Renal pelvis (tissue), 4 donors: ENCODE data around the gene RGS9. TPM values are rescaled to one million over a fixed set of nuclear protein-coding genes. Genes with fewer than 3 reads are reported as not detected.

Experiments used
- DNase-seq: peaks from one replicate; pipeline ENCODE4 v3.0.0-alpha.2; 2013
- polyA plus RNA-seq, 3 donors: library from polyadenylated mRNA; unstranded; fragments of 120-200 nt; gene quantifications; one replicate each; pipeline ENCODE4 v1.2.1, GENCODE V29; 2013; ENCODE audit not compliant: insufficient read length in 3 of 3

The RGS9 gene
- polyA plus RNA-seq, 3 donors, result 16.1 to 18.3 (median 16.4) TPM

GRCh38 chr17:65254166-65254565, 117.0 kb downstream of the RGS9 start:
- no peak for DNase-seq

- no peak for DNase-seq
These were observed 122.1 kb downstream of the RGS9 start for GRCh38 chr17:65259281-65259680.

- DNase-seq, result peak; percentile 24
These were observed 122.7 kb downstream of the RGS9 start for GRCh38 chr17:65259696-65260485.

- no peak for DNase-seq
These were observed 123.5 kb downstream of the RGS9 start for GRCh38 chr17:65260626-65261025.

GRCh38 chr17:65261152-65261551, 124.0 kb downstream of the RGS9 start:
- no peak for DNase-seq

GRCh38 chr17:65261682-65262636, 124.8 kb downstream of the RGS9 start:
- no peak for DNase-seq

- no peak for DNase-seq
These were observed 128.1 kb downstream of the RGS9 start for GRCh38 chr17:65265276-65265675.

GRCh38 chr17:65268832-65269231, 131.7 kb downstream of the RGS9 start:
- DNase-seq, result no peak

GRCh38 chr17:65270499-65271253, 133.5 kb downstream of the RGS9 start:
- DNase-seq, result no peak

GRCh38 chr17:65271296-65271695, 134.1 kb downstream of the RGS9 start:
- DNase-seq, result no peak

Other genes starting within 250 kb of the RGS9 start
- 10 to 100 TPM; 25.2 to 37.6 (median 31.0) TPM for gene LRRC37A3, start 217.9 kb upstream of the RGS9 start, polyA plus RNA-seq
- gene GNA13, start 80.6 kb upstream of the RGS9 start, polyA plus RNA-seq, result 10 to 100 TPM; 60.4 to 64.0 (median 63.6) TPM